HCT116 (cell line): ENCODE data around the gene INO80C. TPM values are rescaled to one million over a fixed set of nuclear protein-coding genes. Genes with fewer than 3 reads are reported as not detected.

Experiments used
- ATAC-seq: fragments of 200-7000 bp; cut with Tn5 transposase; 2 replicates; pipeline ENCODE4 v1.9.1; 2020; ENCODE audit warnings: mild to moderate bottlenecking, moderate library complexity
- BruUV-seq: library from RNA; stranded (reverse); fragments of 400-500 nt; replicated peaks from 2 replicates; lab custom pipeline; 2021; lab: Mats Ljungman, UMichigan
- CTCF ChIA-PET: fragments of 300-600 bp; sonication (Branson Sonifier 250); formaldehyde crosslinking; loops from one replicate; lab custom pipeline; 2021; ENCODE audit warnings: antibody characterized with exemption; lab: Charles Lee
- POLR2A ChIA-PET: fragments of 300-600, 350-600 bp; sonication (Branson Sonifier 250); formaldehyde crosslinking; loops from one replicate; lab custom pipeline; 2021; ENCODE audit warnings: antibody characterized with exemption; lab: Charles Lee
- RAD21 ChIA-PET, 2 experiments: fragments of 300-600 bp; sonication (Branson Sonifier 250); formaldehyde crosslinking; loops; one replicate each; lab custom pipeline; 2023; ENCODE audit warnings: low total read pairs in 2 of 2; ENCODE audit not compliant: uncharacterized antibody in 2 of 2, unreplicated experiment in 2 of 2, low non-redundant PET in 1 of 2; lab: Charles Lee
- DNase-seq: peaks from one replicate; pipeline ENCODE4 v3.0.0-alpha.2; 2010; ENCODE audit warnings: low read depth, low spot score
- H2AFZ ChIP-seq: fragments of 200-600 bp; shearing (Covaris generic), sonication (generic); 2 replicates; pipeline ENCODE4 v1.6.1; 2017; ENCODE audit warnings: low read depth, mixed run types, mixed read lengths, antibody characterized with exemption, low read length; ENCODE audit not compliant: poor library complexity, severe bottlenecking
- H3K27ac ChIP-seq: 2 replicates; pipeline ENCODE4 v1.5.1; 2012; ENCODE audit warnings: low read depth, low read length
- H3K27me3 ChIP-seq: fragments of 200-600 bp; sonication (generic); 2 replicates; pipeline ENCODE4 v1.6.1; 2016; ENCODE audit warnings: mixed run types, low read length, mixed read lengths; ENCODE audit not compliant: insufficient read depth
- H3K36me3 ChIP-seq, 2 experiments: fragments of 200-500 bp in 1 of 2; fragments of 200-600 bp in 1 of 2; sonication (Bioruptor generic) in 1 of 2; sonication (generic) in 1 of 2; 2 replicates each; pipeline versions ENCODE4 v1.5.1 to v1.6.1; 2014 to 2016; ENCODE audit warnings: low read length in 2 of 2, inconsistent platforms in 1 of 2, mixed read lengths in 1 of 2, mixed run types in 1 of 2; ENCODE audit not compliant: insufficient read depth in 2 of 2, control insufficient read depth in 1 of 2
- H3K4me1 ChIP-seq, 2 experiments: fragments of 200-600 bp in 1 of 2; sonication (generic) in 1 of 2; 2 replicates each; pipeline versions ENCODE4 v1.5.1 to v1.6.1; 2012 to 2017; ENCODE audit warnings: low read length in 2 of 2, inconsistent platforms in 1 of 2, mild to moderate bottlenecking in 1 of 2, mixed read lengths in 1 of 2, mixed run types in 1 of 2, moderate library complexity in 1 of 2; ENCODE audit not compliant: insufficient read depth in 2 of 2, control insufficient read depth in 1 of 2
- H3K4me2 ChIP-seq: fragments of 200-600 bp; sonication (generic); 2 replicates; pipeline ENCODE4 v1.6.1; 2017; ENCODE audit warnings: mixed run types, low read length, mixed read lengths
- H3K4me3 ChIP-seq, 2 experiments: fragments of 200-600 bp in 1 of 2; sonication (generic) in 1 of 2; replicated peaks in 1 of 2; 2 replicates each; pipeline ENCODE4 v1.5.1; 2011 to 2016; ENCODE audit warnings: low read length in 2 of 2, control low read depth in 1 of 2, low read depth in 1 of 2, mild to moderate bottlenecking in 1 of 2, mixed read lengths in 1 of 2, mixed run types in 1 of 2
- H3K79me2 ChIP-seq: fragments of 200-600 bp; sonication (generic); 2 replicates; pipeline ENCODE4 v1.6.1; 2017; ENCODE audit warnings: mild to moderate bottlenecking, mixed run types, low read length, moderate library complexity, mixed read lengths; ENCODE audit not compliant: insufficient read depth
- H3K9ac ChIP-seq: fragments of 200-600 bp; sonication (generic); 2 replicates; pipeline ENCODE4 v1.6.1; 2016; ENCODE audit warnings: low read length, mixed read lengths
- H3K9me2 ChIP-seq: fragments of 200-600 bp; sonication (generic), shearing (Covaris generic); 2 replicates; pipeline ENCODE4 v1.6.1; 2017; ENCODE audit warnings: mixed run types, mild to moderate bottlenecking, moderate library complexity; ENCODE audit not compliant: insufficient read depth
- H3K9me3 ChIP-seq, 2 experiments: fragments of 200-500 bp in 1 of 2; fragments of 200-600 bp in 1 of 2; sonication (Bioruptor generic) in 1 of 2; sonication (generic) in 1 of 2; 2 replicates each; pipeline ENCODE4 v1.6.1; 2014 to 2017; ENCODE audit warnings: low read length in 2 of 2, mixed read lengths in 2 of 2, inconsistent platforms in 1 of 2, low read depth in 1 of 2, mild to moderate bottlenecking in 1 of 2, mixed run types in 1 of 2, moderate library complexity in 1 of 2; ENCODE audit not compliant: control insufficient read depth in 1 of 2, insufficient read depth in 1 of 2
- H4K20me1 ChIP-seq: fragments of 200-600 bp; sonication (generic), shearing (Covaris generic); 2 replicates; pipeline ENCODE4 v1.6.1; 2017; ENCODE audit warnings: mixed run types, mild to moderate bottlenecking, moderate library complexity; ENCODE audit not compliant: insufficient read depth
- CBX3 ChIP-seq: IDR thresholded peaks from 2 replicates; pipeline ENCODE4 v1.6.1; 2012; ENCODE audit warnings: low read depth
- EGR1 ChIP-seq: IDR thresholded peaks from 2 replicates; pipeline ENCODE4 v1.6.1; 2012; ENCODE audit warnings: low read depth
- FOSL1 ChIP-seq: IDR thresholded peaks from 2 replicates; pipeline ENCODE4 v1.6.1; 2012; ENCODE audit warnings: low read depth
- POLR2A ChIP-seq: IDR thresholded peaks from 2 replicates; pipeline ENCODE4 v1.7.0; 2011; ENCODE audit warnings: borderline replicate concordance; ENCODE audit not compliant: insufficient read depth, insufficient read length; ENCODE audit errors: extremely low read depth
- POLR2AphosphoS5 ChIP-seq: IDR thresholded peaks from 2 replicates; pipeline ENCODE4 v1.6.1; 2011; ENCODE audit warnings: mild to moderate bottlenecking, low read depth, low read length, moderate library complexity
- SIN3A ChIP-seq: IDR thresholded peaks from 2 replicates; pipeline ENCODE4 v1.6.1; 2012; ENCODE audit warnings: low read depth
- SP1 ChIP-seq: IDR thresholded peaks from 2 replicates; pipeline ENCODE4 v1.6.1; 2012; ENCODE audit warnings: low read depth
- SRF ChIP-seq: IDR thresholded peaks from 2 replicates; pipeline ENCODE4 v1.6.1; 2012; ENCODE audit warnings: low read depth
- YY1 ChIP-seq: IDR thresholded peaks from 2 replicates; pipeline ENCODE4 v1.6.1; 2011; ENCODE audit warnings: low read length, low read depth, moderate library complexity, mild to moderate bottlenecking; ENCODE audit not compliant: insufficient replicate concordance; ENCODE audit errors: extremely low read depth
- ZFX ChIP-seq: fragments of 450-650 bp; IDR thresholded peaks from 2 replicates; pipeline ENCODE4 v1.6.1; 2017
- intact Hi-C: fragments of 100-400 bp; cut with micrococcal nuclease; formaldehyde crosslinking; loops from 2 replicates; pipeline ENCODE4 v1.10.0; 2022
- total RNA-seq: library from RNA; stranded (reverse); gene quantifications from one replicate; pipeline ENCODE4 v1.2.1, GENCODE V29; 2021; ENCODE audit not compliant: unreplicated experiment
- TF ChIP-seq, protein P1 (sequence below): IDR thresholded peaks from 2 replicates; pipeline ENCODE4 v1.6.1; 2012
- TF ChIP-seq, protein P2 (sequence below), 3 experiments: fragments of 200-600 bp in 1 of 3; sonication (generic) in 1 of 3; IDR thresholded peaks in 2 of 3; conservative IDR thresholded peaks in 1 of 3; 2 replicates each; pipeline ENCODE4 v1.5.1; 2012 to 2017; ENCODE audit warnings: low read depth in 2 of 3, low read length in 2 of 3, antibody characterized with exemption in 1 of 3, borderline replicate concordance in 1 of 3, control low read depth in 1 of 3, mild to moderate bottlenecking in 1 of 3, mixed read lengths in 1 of 3, mixed run types in 1 of 3, moderate library complexity in 1 of 3; ENCODE audit not compliant: insufficient read depth in 1 of 3
- TF ChIP-seq, protein P3 (sequence below): IDR thresholded peaks from 2 replicates; pipeline ENCODE4 v1.6.1; 2011; ENCODE audit warnings: mild to moderate bottlenecking, low read length, moderate library complexity; ENCODE audit not compliant: insufficient replicate concordance; ENCODE audit errors: extremely low read depth

INO80C gene
- total RNA-seq, 1 experiment from 2014 or later = 30.7 TPM

DNA sequence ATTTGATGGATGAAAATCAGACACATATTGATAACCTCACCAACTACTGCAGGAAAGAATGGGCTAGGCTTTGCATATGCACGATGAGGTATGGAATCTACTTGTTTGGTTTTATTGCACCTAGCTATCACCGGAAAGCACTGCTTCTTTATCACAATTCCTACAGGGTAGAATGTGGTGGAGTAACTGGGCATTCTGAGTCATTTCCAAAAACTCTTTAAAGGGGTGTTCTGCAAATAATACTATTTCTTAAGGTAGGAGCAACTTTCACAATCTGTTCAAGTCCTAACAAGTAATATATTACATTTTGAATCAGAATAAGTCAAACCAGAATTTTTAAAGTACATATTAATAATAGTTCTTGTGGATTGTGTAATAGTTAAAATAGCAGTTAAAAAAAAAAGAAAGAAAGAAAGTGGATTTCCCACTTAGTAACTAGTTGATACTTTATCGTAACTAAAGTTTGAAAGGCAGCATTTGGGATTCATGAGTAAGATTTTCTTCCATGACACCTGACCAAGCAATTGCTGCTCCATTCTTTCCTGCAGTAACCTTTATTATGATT is 40.5 kb downstream of the INO80C start:
- ChIA-PET CTCF (no interaction called here), RAD21 (interaction anchor here in 1 of 2 experiments (0.7 kb wide), 1 partner anchor 193 kb away, joined by 4 read pairs; no protein-coding TSS in a partner anchor)
- no peaks in the 10 kb centered on the region for H3K9me3 ChIP-seq
- H3K27me3 ChIP-seq = no peaks in the 10 kb centered on the region
- H2AFZ ChIP-seq = no peak overlapping the region
- no peak overlapping the region for H3K4me3 ChIP-seq
- H3K27ac ChIP-seq = no peak overlapping the region
- intact Hi-C loops = no loop called here
- BruUV-seq = no TSS peak
- ATAC-seq = no peak
- no peak for TF ChIP-seq SRF
- TF ChIP-seq POLR2AphosphoS5 = no peak
- TF ChIP-seq CBX3 = no peak
- no peak for TF ChIP-seq EGR1
- no peak for TF ChIP-seq ZFX
- TF ChIP-seq, protein P1, sequence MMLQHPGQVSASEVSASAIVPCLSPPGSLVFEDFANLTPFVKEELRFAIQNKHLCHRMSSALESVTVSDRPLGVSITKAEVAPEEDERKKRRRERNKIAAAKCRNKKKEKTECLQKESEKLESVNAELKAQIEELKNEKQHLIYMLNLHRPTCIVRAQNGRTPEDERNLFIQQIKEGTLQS = no peak
- TF ChIP-seq, protein P2, sequence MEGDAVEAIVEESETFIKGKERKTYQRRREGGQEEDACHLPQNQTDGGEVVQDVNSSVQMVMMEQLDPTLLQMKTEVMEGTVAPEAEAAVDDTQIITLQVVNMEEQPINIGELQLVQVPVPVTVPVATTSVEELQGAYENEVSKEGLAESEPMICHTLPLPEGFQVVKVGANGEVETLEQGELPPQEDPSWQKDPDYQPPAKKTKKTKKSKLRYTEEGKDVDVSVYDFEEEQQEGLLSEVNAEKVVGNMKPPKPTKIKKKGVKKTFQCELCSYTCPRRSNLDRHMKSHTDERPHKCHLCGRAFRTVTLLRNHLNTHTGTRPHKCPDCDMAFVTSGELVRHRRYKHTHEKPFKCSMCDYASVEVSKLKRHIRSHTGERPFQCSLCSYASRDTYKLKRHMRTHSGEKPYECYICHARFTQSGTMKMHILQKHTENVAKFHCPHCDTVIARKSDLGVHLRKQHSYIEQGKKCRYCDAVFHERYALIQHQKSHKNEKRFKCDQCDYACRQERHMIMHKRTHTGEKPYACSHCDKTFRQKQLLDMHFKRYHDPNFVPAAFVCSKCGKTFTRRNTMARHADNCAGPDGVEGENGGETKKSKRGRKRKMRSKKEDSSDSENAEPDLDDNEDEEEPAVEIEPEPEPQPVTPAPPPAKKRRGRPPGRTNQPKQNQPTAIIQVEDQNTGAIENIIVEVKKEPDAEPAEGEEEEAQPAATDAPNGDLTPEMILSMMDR (IDR thresholded peaks at IDR 0.05 in 2 of 3, conservative IDR thresholded peaks at IDR 0.05 in 1 of 3; ENCODE audit: borderline replicate concordance in 1 of 3, insufficient read depth in 1 of 3, low read depth in 2 of 3, low read length in 2 of 3) = no peak
- TF ChIP-seq SP1 = no peak
- TF ChIP-seq SIN3A = no peak
- TF ChIP-seq, protein P3, sequence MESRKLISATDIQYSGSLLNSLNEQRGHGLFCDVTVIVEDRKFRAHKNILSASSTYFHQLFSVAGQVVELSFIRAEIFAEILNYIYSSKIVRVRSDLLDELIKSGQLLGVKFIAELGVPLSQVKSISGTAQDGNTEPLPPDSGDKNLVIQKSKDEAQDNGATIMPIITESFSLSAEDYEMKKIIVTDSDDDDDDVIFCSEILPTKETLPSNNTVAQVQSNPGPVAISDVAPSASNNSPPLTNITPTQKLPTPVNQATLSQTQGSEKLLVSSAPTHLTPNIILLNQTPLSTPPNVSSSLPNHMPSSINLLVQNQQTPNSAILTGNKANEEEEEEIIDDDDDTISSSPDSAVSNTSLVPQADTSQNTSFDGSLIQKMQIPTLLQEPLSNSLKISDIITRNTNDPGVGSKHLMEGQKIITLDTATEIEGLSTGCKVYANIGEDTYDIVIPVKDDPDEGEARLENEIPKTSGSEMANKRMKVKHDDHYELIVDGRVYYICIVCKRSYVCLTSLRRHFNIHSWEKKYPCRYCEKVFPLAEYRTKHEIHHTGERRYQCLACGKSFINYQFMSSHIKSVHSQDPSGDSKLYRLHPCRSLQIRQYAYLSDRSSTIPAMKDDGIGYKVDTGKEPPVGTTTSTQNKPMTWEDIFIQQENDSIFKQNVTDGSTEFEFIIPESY = no peak
- TF ChIP-seq POLR2A = no peak
- TF ChIP-seq FOSL1 = no peak
- TF ChIP-seq YY1 = no peak
- TF ChIP-seq, all 23 proteins: peak for 0
- H3K4me2 ChIP-seq = peak overlapping the region; percentile 72; the same call in 1 of the 2 replicates
- POLR2A ChIA-PET = interaction anchor here (1.3 kb wide), 1 partner anchor 21 kb away, joined by 4 read pairs; no protein-coding TSS in a partner anchor
- no peak for DNase-seq
- no peaks in the 10 kb centered on the region for H4K20me1 ChIP-seq
- H3K79me2 ChIP-seq = no peaks in the 10 kb centered on the region
- H3K4me1 ChIP-seq = peaks cover 46 to 62% of the 10 kb centered on the region in 2 experiments
- H3K9ac ChIP-seq = no peak overlapping the region
- no peaks in the 10 kb centered on the region for H3K36me3 ChIP-seq
- H3K9me2 ChIP-seq = no peaks in the 10 kb centered on the region
